MM.1S (cell line): Measurements from ENCODE around the gene EXOC4.

ENCODE experiments used
- DNase-seq: peaks from one replicate; pipeline ENCODE4 v3.0.0-alpha.2; 2015
- H2AFZ ChIP-seq: fragments of 300-600 bp; sonication (generic); 2 replicates; pipeline ENCODE4 v1.6.0; 2016; ENCODE audit warnings: antibody characterized with exemption, low read length
- H3F3A ChIP-seq: fragments of 300-600 bp; sonication (generic); 2 replicates; pipeline ENCODE4 v1.6.1; 2016; ENCODE audit warnings: mild to moderate bottlenecking, antibody characterized with exemption, low read length, moderate library complexity, mixed read lengths; ENCODE audit not compliant: insufficient read depth
- H3K27ac ChIP-seq: fragments of 300-600 bp; sonication (generic); 2 replicates; pipeline ENCODE4 v1.5.1; 2016; ENCODE audit warnings: mild to moderate bottlenecking, low read length
- H3K27me3 ChIP-seq: fragments of 300-600 bp; sonication (generic); replicated peaks from 2 replicates; pipeline ENCODE4 v1.6.0; 2016; ENCODE audit warnings: low read length; ENCODE audit not compliant: insufficient read depth
- H3K36me3 ChIP-seq: fragments of 300-600 bp; sonication (generic); replicated peaks from 2 replicates; pipeline ENCODE4 v1.6.1; 2016; ENCODE audit warnings: mild to moderate bottlenecking, low read length, mixed read lengths; ENCODE audit not compliant: insufficient read depth
- H3K4me1 ChIP-seq: fragments of 300-600 bp; sonication (generic); 2 replicates; pipeline ENCODE4 v1.6.1; 2016; ENCODE audit warnings: low read length, mixed read lengths
- H3K4me2 ChIP-seq: fragments of 300-600 bp; sonication (generic); 2 replicates; pipeline ENCODE4 v1.6.0; 2016; ENCODE audit warnings: low read depth, low read length
- H3K4me3 ChIP-seq: fragments of 300-600 bp; sonication (generic); 2 replicates; pipeline ENCODE4 v1.5.1; 2016; ENCODE audit warnings: low read length, mixed read lengths
- H3K79me2 ChIP-seq: fragments of 300-600 bp; sonication (generic); 2 replicates; pipeline ENCODE4 v1.6.1; 2016; ENCODE audit warnings: mixed run types, low read length, mixed read lengths
- H3K9ac ChIP-seq: fragments of 300-600 bp; sonication (generic); 2 replicates; pipeline ENCODE4 v1.6.1; 2016; ENCODE audit warnings: low read length, mixed read lengths
- H3K9me2 ChIP-seq: fragments of 300-600 bp; sonication (generic); replicated peaks from 2 replicates; pipeline ENCODE4 v1.6.1; 2016; ENCODE audit warnings: mild to moderate bottlenecking, low read length, mixed read lengths; ENCODE audit not compliant: insufficient read depth
- H3K9me3 ChIP-seq: fragments of 300-600 bp; sonication (generic); replicated peaks from 2 replicates; pipeline ENCODE4 v1.6.1; 2016; ENCODE audit warnings: mild to moderate bottlenecking, low read length, mixed read lengths; ENCODE audit not compliant: insufficient read depth
- H4K20me1 ChIP-seq: fragments of 300-600 bp; sonication (generic); 2 replicates; pipeline ENCODE4 v1.6.1; 2016; ENCODE audit warnings: mild to moderate bottlenecking, low read length, moderate library complexity, mixed read lengths; ENCODE audit not compliant: insufficient read depth
- EZH2 ChIP-seq: fragments of 300-600 bp; sonication (generic); optimal IDR thresholded peaks from 2 replicates; pipeline ENCODE3; 2017; ENCODE audit warnings: low read depth, mild to moderate bottlenecking, antibody characterized with exemption, low read length, mixed read lengths
- EZH2phosphoT487 ChIP-seq: fragments of 300-600 bp; sonication (generic); IDR thresholded peaks from 2 replicates; pipeline ENCODE4 v1.6.1; 2018; ENCODE audit warnings: antibody characterized with exemption, low read length
- TF ChIP-seq, protein P1 (sequence below): fragments of 300-600 bp; sonication (generic); IDR thresholded peaks from 2 replicates; pipeline ENCODE4 v1.5.1; 2016; ENCODE audit warnings: antibody characterized with exemption, low read length, mixed read lengths

Gene EXOC4

DNA sequence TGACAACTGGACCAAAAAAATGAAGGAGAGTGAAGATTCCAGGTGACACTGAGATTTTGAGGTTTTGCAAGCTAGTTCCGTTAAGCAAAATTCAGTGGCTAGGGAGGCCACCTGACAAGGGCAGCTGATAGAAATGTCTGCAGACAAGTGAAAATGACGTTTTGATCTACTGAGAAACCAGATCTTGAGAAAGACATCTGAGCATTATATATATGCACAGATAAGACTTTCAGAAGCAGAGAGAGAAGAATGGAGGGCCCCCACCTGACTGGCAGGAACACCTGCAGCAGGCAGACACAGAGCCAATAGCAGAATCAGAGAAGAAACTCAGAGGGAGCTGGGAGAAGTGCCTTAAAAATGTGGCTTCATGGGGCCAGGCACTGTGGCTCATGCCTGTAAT, 798.1 kb downstream of the EXOC4 start:
- H3K4me3 ChIP-seq, result no peak overlapping the region
- H3K27me3 ChIP-seq, result no peaks in the 10 kb centered on the region
- peak overlapping the region; percentile 75 for H3K27ac ChIP-seq
- H3K79me2 ChIP-seq, result no peaks in the 10 kb centered on the region
- peaks cover 24% of the 10 kb centered on the region for H3F3A ChIP-seq
- H3K4me1 ChIP-seq, result peaks cover 59% of the 10 kb centered on the region
- peak; percentile 98 for DNase-seq
- H2AFZ ChIP-seq, result no peak overlapping the region
- H3K4me2 ChIP-seq, result peak overlapping the region; percentile 50
- H3K9me2 ChIP-seq, result no peaks in the 10 kb centered on the region
- H3K9ac ChIP-seq, result no peak overlapping the region; the same call in 1 of the 2 replicates
- H3K36me3 ChIP-seq, result no peaks in the 10 kb centered on the region
- H4K20me1 ChIP-seq, result no peaks in the 10 kb centered on the region
- H3K9me3 ChIP-seq, result no peaks in the 10 kb centered on the region
- TF ChIP-seq EZH2phosphoT487, result no peak
- TF ChIP-seq, protein P1, sequence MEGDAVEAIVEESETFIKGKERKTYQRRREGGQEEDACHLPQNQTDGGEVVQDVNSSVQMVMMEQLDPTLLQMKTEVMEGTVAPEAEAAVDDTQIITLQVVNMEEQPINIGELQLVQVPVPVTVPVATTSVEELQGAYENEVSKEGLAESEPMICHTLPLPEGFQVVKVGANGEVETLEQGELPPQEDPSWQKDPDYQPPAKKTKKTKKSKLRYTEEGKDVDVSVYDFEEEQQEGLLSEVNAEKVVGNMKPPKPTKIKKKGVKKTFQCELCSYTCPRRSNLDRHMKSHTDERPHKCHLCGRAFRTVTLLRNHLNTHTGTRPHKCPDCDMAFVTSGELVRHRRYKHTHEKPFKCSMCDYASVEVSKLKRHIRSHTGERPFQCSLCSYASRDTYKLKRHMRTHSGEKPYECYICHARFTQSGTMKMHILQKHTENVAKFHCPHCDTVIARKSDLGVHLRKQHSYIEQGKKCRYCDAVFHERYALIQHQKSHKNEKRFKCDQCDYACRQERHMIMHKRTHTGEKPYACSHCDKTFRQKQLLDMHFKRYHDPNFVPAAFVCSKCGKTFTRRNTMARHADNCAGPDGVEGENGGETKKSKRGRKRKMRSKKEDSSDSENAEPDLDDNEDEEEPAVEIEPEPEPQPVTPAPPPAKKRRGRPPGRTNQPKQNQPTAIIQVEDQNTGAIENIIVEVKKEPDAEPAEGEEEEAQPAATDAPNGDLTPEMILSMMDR, result peak; percentile 21; the same call in 1 of the 2 replicates

- H3K27me3 ChIP-seq, result no peaks in the 10 kb centered on the region
- H3F3A ChIP-seq, result peaks cover 9% of the 10 kb centered on the region; the same call in 1 of the 2 replicates
- no peaks in the 10 kb centered on the region for H3K9me3 ChIP-seq
- no peaks in the 10 kb centered on the region for H3K9me2 ChIP-seq
- no peaks in the 10 kb centered on the region for H4K20me1 ChIP-seq
- H3K36me3 ChIP-seq, result no peaks in the 10 kb centered on the region
- TF ChIP-seq, protein P1, result no peak
- TF ChIP-seq EZH2phosphoT487 (no peak), EZH2 (no peak)
- no peak overlapping the region for H3K27ac ChIP-seq
- no peak overlapping the region for H3K9ac ChIP-seq
- H3K4me2 ChIP-seq, result no peak overlapping the region
- no peak for DNase-seq
- H3K4me1 ChIP-seq, result peaks cover 18% of the 10 kb centered on the region
- H2AFZ ChIP-seq, result no peak overlapping the region
- no peak overlapping the region for H3K4me3 ChIP-seq
- H3K79me2 ChIP-seq, result no peaks in the 10 kb centered on the region
Observed at GRCh38 chr7:134056816-134057215, 803.9 kb downstream of the EXOC4 start.

DNA sequence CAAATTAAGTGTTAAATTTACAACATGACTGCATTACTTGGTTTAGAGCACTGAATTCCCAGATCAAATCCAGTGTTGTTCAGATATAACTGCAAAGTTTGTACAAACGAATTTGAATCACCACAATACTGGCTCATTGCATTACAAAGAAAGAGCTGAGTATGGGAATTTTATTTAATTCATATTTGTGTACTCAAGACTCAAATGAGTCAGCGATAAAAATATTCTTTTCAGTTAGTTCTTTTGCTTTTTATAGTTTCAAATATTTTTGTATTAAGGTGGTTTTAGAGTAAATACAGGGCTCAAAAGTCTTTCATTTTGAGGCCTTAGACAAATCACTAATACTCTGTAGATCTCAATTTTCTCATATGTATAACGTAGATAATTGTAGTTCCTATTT, 805.6 kb downstream of the EXOC4 start:
- no peak overlapping the region for H3K9ac ChIP-seq
- no peak overlapping the region for H3K4me2 ChIP-seq
- TF ChIP-seq, protein P1, result no peak
- TF ChIP-seq EZH2phosphoT487 (no peak), EZH2 (no peak)
- peaks cover 8% of the 10 kb centered on the region; the same call in 1 of the 2 replicates for H3K4me1 ChIP-seq
- H3K9me2 ChIP-seq, result no peaks in the 10 kb centered on the region
- no peak overlapping the region for H2AFZ ChIP-seq
- no peaks in the 10 kb centered on the region for H4K20me1 ChIP-seq
- no peak overlapping the region for H3K27ac ChIP-seq
- no peaks in the 10 kb centered on the region for H3K27me3 ChIP-seq
- no peak overlapping the region for H3K4me3 ChIP-seq
- no peak for DNase-seq
- H3K36me3 ChIP-seq, result no peaks in the 10 kb centered on the region
- H3F3A ChIP-seq, result no peaks in the 10 kb centered on the region
- H3K9me3 ChIP-seq, result no peaks in the 10 kb centered on the region
- no peaks in the 10 kb centered on the region for H3K79me2 ChIP-seq
